Fibroblast of mammary gland (primary cell): Measurements from ENCODE around the gene ABLIM1.

ENCODE experiments used
- DNase-seq: peaks from one replicate; pipeline ENCODE4 v3.0.0-alpha.2; 2010; ENCODE audit warnings: low read depth
- H3K4me3 ChIP-seq: 2 replicates; pipeline ENCODE4 v1.5.1; 2011; ENCODE audit warnings: low read depth, mild to moderate bottlenecking, low read length, moderate library complexity; ENCODE audit not compliant: control insufficient read depth
- CTCF ChIP-seq: conservative IDR thresholded peaks from 2 replicates; pipeline ENCODE4 v1.5.1; 2011; ENCODE audit warnings: low read depth, low read length, inconsistent platforms; ENCODE audit not compliant: control insufficient read depth, insufficient read depth

The ABLIM1 gene

GRCh38 chr10:114412907-114413797, 244.9 kb downstream of the ABLIM1 start:
- no peak overlapping the region for H3K4me3 ChIP-seq
- DNase-seq: peak; percentile 78
- no peak for TF ChIP-seq CTCF

GRCh38 chr10:114408968-114409444, 249.1 kb downstream of the ABLIM1 start:
- peak; percentile 38 for DNase-seq
- H3K4me3 ChIP-seq: no peak overlapping the region
- TF ChIP-seq CTCF: no peak

- no peak overlapping the region for H3K4me3 ChIP-seq
- DNase-seq: no peak
- no peak for TF ChIP-seq CTCF
Observed at GRCh38 chr10:114408112-114408967, 249.7 kb downstream of the ABLIM1 start.

GRCh38 chr10:114406455-114406854, 251.6 kb downstream of the ABLIM1 start:
- H3K4me3 ChIP-seq: no peak overlapping the region
- no peak for TF ChIP-seq CTCF
- DNase-seq: no peak

- H3K4me3 ChIP-seq: no peak overlapping the region
- DNase-seq: no peak
- TF ChIP-seq CTCF: no peak
Observed at GRCh38 chr10:114405011-114405350, 253.1 kb downstream of the ABLIM1 start.

- H3K4me3 ChIP-seq: peak within 1 kb of the TSS; percentile 4
- no peak for DNase-seq
Observed at GRCh38 chr10:114404171-114405010, 253.7 kb downstream of the ABLIM1 start, which contains the start of gene AFAP1L2. Gene AFAP1L2 (minus strand): TSS chr10:114404502. CDS start chr10:114404455, 47 bp downstream.

More at GRCh38 chr10:114404171-114405010, 253.7 kb downstream of the ABLIM1 start, which contains the start of gene AFAP1L2:
- TF ChIP-seq CTCF: no peak
